T47D (cell line): ENCODE measurements around the gene SMIM38.

ENCODE experiments used
- DNase-seq, 2 experiments: peaks; one replicate each; pipeline versions ENCODE4 v3.0.0 to v3.0.0-alpha.2; 2011 to 2012; ENCODE audit warnings: low read depth in 1 of 2, low spot score in 1 of 2
- JUND ChIP-seq: IDR thresholded peaks from 2 replicates; pipeline ENCODE4 v1.6.1; 2012; ENCODE audit warnings: low read depth
- in situ Hi-C: cut with HindIII; loops from 2 replicates; pipeline ENCODE4 v1.10.0; 2016; ENCODE audit warnings: low sequenced_read_pairs, low pct_unique_long_range_greater_than_20kb

Gene SMIM38

DNA sequence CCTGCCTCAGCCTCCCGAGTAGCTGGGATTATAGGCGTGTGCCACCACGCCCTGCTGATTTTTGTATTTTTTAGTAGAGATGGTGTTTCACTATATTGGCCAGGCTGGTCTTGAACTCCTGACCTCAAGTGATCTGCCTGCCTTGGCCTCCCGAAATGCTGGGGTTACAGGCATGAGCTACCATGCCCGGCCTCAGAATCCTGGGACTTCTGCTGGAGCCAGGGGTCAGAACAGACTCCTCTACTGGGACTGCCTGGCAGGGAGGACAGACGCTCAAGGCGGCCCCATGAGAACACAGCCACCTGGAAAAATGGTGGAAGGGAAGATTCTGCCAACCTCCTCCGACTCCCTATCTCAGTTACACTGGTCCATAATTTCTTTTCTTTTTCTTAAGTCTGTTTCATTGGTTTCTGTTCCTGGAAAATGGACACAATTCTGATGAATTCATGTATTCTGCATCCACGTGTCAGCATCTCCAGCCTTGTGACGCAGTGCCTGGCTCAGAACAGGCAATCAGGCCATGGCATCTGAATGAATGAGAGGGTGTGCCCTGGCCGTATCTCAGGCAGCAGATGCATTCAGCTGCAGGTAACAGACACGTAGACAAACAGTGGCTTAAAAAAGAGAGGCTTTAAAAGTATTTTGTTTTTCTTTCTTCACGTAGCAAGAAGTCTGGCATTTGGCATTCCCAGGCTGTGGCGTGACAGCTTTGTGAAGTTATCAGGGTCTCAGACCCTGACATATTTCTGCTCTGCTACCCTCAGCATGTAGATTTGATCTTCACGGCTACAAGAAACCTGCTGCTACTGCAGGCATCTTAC, 4.8 kb downstream of the SMIM38 start:
- DNase-seq = no peak
- in situ Hi-C loops = no loop called here
- TF ChIP-seq JUND = no peak

- TF ChIP-seq JUND = no peak
- in situ Hi-C loops = no loop called here
- no peak for DNase-seq
Measured at GRCh38 chr11:69161117-69161407, 5.3 kb downstream of the SMIM38 start.

DNA sequence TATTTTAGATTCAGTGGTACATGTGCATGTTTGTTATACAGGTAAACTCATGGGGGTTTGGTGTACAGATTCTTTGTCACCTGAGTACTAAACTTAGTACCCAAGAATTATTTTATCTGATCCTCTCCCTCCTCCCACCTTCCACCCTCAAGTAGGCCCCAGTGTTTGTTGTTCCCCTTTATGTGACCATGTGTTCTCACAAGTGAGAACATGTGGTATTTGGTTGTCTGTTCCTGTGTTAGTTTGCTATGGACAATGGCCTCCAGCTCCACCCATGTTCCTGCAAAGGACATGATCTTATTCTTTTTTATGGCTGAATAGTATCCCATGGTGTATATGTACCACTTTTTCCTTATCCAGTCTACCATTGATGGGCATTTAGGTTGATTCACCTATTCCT, 6.8 kb downstream of the SMIM38 start:
- TF ChIP-seq JUND = no peak
- DNase-seq = no peak
- in situ Hi-C loops = no loop called here

- in situ Hi-C loops = no loop called here
- no peak for DNase-seq
Measured at GRCh38 chr11:69163842-69164241, 8.1 kb downstream of the SMIM38 start.

DNA sequence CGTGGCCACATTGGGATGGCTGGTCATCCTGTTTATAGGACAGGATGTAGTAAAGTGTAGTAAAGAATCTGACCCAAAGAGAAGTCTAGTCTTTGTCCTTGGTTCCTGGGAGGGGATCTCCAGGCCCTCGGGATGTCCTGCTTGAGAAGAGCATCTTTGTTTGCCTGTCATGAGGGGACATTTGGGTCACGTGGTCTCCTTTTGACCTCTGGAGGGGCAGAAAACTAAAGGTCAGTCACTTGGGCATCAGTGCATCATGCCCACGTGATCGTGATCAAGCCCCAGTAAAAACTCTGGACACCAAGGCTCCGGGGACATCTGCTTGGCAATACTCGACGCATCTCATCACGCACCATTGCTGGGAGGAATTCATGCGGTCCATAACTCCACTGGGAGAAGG, 9.1 kb downstream of the SMIM38 start:
- DNase-seq = no peak
- in situ Hi-C loops = no loop called here
- no peak for TF ChIP-seq JUND

More at GRCh38 chr11:69163842-69164241, 8.1 kb downstream of the SMIM38 start:
- no peak for TF ChIP-seq JUND

- no peak for TF ChIP-seq JUND
- DNase-seq = no peak
- in situ Hi-C loops = no loop called here
Measured at GRCh38 chr11:69165775-69166174, 10.0 kb downstream of the SMIM38 start.

DNA sequence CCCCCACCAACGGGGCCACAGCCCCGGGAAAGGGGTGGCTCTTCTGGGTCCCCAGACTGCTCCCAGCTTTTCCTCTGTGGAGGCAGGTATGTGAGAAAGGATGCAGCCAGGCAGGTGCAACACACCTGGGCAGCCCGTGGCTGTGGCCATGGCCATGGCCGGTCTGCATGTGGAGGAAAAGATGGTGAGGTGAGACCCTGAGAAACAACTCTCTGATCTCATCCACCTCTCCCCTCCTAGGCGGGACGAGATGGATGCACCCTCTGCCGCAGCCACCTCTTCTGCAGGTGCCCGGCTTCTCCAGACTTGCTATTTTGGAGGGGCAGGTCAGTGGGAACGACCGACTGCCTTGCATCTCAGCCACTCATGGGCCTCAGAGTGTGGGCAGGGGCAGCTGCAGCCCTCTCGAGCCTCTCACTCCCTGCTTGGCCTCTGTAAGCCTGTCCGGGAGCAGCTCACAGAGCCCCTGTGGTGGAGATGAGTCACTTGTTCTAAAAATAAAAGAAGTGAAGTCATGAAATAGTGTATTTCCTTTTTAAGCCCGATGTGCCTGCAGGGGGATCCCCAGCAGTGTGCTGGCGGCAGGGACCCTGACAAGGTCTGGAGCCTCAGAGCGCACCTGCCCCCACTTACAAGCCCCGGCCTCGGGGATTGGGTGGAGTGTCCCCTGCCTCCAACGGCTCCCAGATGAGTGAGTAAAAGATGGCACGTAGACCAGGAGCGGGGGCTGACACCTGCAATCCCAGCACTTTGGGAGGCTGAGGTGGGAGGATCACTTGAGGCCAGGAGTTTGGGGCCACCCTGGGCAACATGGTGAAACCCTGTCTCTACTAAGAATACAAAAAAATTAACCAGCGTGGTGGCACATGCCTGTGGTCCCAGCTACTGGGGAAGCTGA, 10.7 kb downstream of the SMIM38 start:
- no peak for TF ChIP-seq JUND
- no peak for DNase-seq
- in situ Hi-C loops = no loop called here

DNA sequence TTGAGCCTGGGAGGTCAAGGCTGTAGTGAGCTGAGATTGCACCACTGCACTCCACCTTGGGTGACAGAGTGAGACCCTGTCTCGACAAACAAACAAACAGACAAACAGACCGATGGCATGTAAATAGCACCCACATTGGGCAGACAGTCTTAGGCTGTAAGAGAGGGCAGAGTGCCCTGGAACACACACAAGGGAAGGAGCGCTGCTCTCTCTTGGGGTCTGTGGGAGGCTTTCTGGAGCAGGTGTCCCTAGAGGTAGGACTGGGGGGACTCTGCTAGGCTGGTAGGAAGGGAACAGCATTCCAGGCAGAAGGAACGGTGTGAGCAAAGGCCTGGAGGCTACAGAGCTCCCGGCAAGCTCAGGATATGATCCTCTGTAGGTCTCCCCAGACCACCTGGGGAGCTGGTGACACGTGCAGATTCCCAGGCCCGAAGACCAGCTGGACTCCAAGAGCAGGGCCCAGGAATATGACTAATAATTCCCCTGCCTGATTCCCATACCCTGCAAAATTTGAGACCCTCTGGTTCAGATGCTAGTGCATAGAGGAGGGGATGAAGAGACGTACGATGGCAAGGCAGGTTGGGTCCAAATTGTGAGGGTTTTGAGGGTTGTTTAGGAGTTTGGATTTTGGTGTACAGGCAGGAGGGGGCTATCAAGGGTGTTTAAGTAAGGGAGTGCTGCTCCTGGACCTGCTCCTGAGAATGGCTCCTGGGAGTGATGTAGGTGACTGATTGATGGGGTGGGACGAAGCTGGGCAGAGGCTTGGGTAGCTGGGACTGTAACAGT, 11.6 kb downstream of the SMIM38 start:
- DNase-seq = no peak
- no peak for TF ChIP-seq JUND
- in situ Hi-C loops = no loop called here

GRCh38 chr11:69167916-69168691, 12.4 kb downstream of the SMIM38 start:
- in situ Hi-C loops = no loop called here
- DNase-seq = no peak
- TF ChIP-seq JUND = no peak

GRCh38 chr11:69169479-69169878, 13.7 kb downstream of the SMIM38 start:
- TF ChIP-seq JUND = no peak

GRCh38 chr11:69170704-69171103, 15.0 kb downstream of the SMIM38 start:
- in situ Hi-C loops = no loop called here
- no peak for TF ChIP-seq JUND
- no peak for DNase-seq

More at GRCh38 chr11:69169479-69169878, 13.7 kb downstream of the SMIM38 start:
- in situ Hi-C loops = no loop called here
- no peak for DNase-seq
